PC-9 (cell line): ENCODE results near the gene ANKLE1.

Experiments
- CTCF ChIP-seq: fragments of 200-600 bp; sonication (generic); conservative IDR thresholded peaks from 2 replicates; pipeline ENCODE4 v1.6.1; 2017; ENCODE audit warnings: mixed run types, antibody characterized with exemption, mild to moderate bottlenecking, moderate library complexity
- EZH2 ChIP-seq: fragments of 200-600 bp; sonication (generic); IDR thresholded peaks from 2 replicates; pipeline ENCODE4 v1.8.0; 2017; ENCODE audit warnings: antibody characterized with exemption, low read depth

- TF ChIP-seq CTCF (no peak), EZH2 (no peak)
Measured at GRCh38 chr19:17264641-17264979, 17.1 kb upstream of the ANKLE1 start, which contains the start of gene USHBP1.
